Measurements from ENCODE around the gene C10orf71. TPM values are rescaled to one million over a fixed set of nuclear protein-coding genes. Genes with fewer than 3 reads are reported as not detected.

C10orf71 gene
- total and polyA plus RNA-seq, 11 donors: 6.6 to 228 (median 112) TPM

GRCh38 chr10:49320191-49320590 lies 21.2 kb downstream of the C10orf71 start:
- Histone ChIP-seq H3K36me3 (peaks cover 0 to 68% (median 6%) of the 10 kb centered on the region in 9 donors), H3K27me3 (no peaks in the 10 kb centered on the region), H3K4me1 (peaks cover 0 to 38% (median 12%) of the 10 kb centered on the region in 12 donors), H3K9me3 (no peaks in the 10 kb centered on the region), H3K4me3 (no peak overlapping the region), H3K27ac (no peak overlapping the region)
- TF ChIP-seq CTCF (IDR thresholded peaks at IDR 0.05): no peak
- WGBS, 4 donors: 89 to 96% (median 96%) methylated on average over 2 of the region's 2 CpGs
- peak in 1 of 5 donors; percentile 14 for DNase-seq
- no peak for ATAC-seq
- intact Hi-C loops (cut with DNase I): no loop called here

GRCh38 chr10:49321021-49321420 lies 22.1 kb downstream of the C10orf71 start:
- DNase-seq (no peak), ATAC-seq (no peak)
- no peak for TF ChIP-seq CTCF (IDR thresholded peaks at IDR 0.05)
- TF ChIP-seq POLR2A (IDR thresholded peaks at IDR 0.05): no peak
- intact Hi-C loops (cut with DNase I): no loop called here
- 61 to 71% (median 68%) methylated on average over 3 of the region's 3 CpGs for WGBS, 4 donors
- Histone ChIP-seq H3K4me3 (no peak overlapping the region), H3K27ac (no peak overlapping the region), H3K27me3 (no peaks in the 10 kb centered on the region), H3K9me3 (no peaks in the 10 kb centered on the region), H3K36me3 (peaks cover 0 to 75% (median 9%) of the 10 kb centered on the region in 9 donors), H3K4me1 (peaks cover 0 to 38% (median 12%) of the 10 kb centered on the region in 12 donors)

DNA sequence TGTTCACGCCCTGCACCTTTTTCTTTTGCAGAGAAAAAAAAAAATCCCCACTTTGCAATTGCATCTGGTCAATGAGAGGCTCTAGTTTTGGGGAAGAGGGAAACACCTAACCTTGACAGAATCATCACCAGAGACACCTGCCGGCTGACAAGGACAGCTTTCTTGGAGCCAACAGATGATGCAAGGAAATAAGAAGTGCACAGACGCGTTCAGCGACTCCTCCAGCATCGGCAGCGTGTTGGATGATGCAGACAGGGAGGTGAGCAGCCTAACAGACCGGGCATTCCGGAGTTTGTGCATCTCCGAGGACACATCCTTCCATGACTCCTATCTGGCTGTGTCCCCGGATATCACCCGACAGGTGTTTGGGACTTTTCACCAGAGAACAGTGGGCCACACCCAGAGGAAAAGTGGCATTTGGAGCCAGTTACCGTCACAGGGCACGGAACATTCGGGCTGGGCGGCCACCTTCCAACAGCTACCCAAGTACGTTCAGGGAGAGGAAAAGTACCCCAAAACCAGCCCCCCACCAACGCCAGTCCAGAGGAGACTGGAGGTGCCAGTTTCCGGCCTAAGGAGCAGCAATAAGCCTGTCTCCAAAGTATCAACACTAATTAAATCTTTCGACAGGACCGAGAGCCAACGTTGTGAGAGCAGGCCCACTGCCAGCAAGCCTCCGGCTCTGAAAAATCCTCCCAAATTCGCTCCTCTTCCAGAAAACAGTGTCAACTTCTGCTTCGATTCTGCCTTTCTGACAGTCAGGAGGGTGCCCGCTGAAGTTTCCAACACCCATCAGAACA lies 23.6 kb downstream of the C10orf71 start:
- Histone ChIP-seq H3K4me3 (no peak overlapping the region), H3K27me3 (no peaks in the 10 kb centered on the region), H3K27ac (peak overlapping the region; percentile 15 to 80 (median 62)), H3K36me3 (peaks cover 0 to 68% (median 9%) of the 10 kb centered on the region in 9 donors), H3K9me3 (no peaks in the 10 kb centered on the region), H3K4me1 (peaks cover 0 to 38% (median 12%) of the 10 kb centered on the region in 12 donors)
- TF ChIP-seq POLR2A (IDR thresholded peaks at IDR 0.05) (no peak), CTCF (IDR thresholded peaks at IDR 0.05) (no peak)
- DNase-seq (no peak), ATAC-seq (peak in 1 of 4 donors; percentile 9)
- intact Hi-C loops (cut with DNase I): no loop called here
- 65 to 74% (median 71%) methylated on average over 26 of the region's 26 CpGs for WGBS, 4 donors

DNA sequence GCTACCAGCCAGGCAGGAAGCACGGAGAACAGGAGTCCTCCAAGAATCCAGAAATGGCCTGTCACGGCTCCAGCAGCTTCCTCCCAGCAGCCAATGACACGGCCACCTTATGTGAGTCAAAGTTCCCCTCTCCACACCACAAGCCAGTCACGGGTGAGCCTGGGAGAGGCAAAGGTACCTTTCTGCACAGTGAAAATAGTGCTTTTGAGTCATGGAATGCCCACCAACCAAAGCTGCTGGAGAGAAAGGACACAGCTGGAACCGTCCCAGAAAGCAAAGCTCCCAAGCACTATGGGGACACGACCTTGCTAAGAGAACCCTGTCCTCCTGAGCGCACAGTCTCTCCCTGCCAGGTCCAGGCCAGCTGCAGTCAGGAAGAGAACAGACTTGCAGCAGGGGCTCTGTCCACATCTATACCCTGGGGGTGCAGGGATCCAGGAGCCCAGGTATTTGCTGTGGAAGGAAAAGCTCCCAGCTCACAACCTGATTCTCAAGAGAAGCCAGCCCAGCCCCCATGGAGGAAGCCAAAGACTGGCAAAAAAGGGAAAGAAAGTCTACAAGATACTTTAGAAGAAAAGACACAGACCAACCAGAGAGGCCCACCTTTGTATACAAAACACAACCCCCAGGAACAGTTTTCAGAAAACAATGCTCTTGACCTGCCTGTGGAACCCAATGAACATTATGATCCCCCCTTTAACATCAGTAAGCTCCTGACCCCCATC lies 24.4 kb downstream of the C10orf71 start:
- no peak overlapping the region for H3K4me3 ChIP-seq
- TF ChIP-seq CTCF (IDR thresholded peaks at IDR 0.05): no peak
- TF ChIP-seq POLR2A (IDR thresholded peaks at IDR 0.05): no peak
- peaks cover 0 to 63% (median 9%) of the 10 kb centered on the region in 9 donors for H3K36me3 ChIP-seq
- ATAC-seq: peak; percentile 78 to 89 (median 85)
- 23 to 38% (median 30%) methylated on average over 7 of the region's 7 CpGs for WGBS, 4 donors
- peak overlapping the region in 11 of 12 donors; percentile 15 to 80 (median 64) for H3K27ac ChIP-seq
- H3K4me1 ChIP-seq: peaks cover 0 to 38% (median 12%) of the 10 kb centered on the region in 12 donors
- peak in 4 of 5 donors; percentile 37 to 71 (median 55) for DNase-seq
- H3K9me3 ChIP-seq: no peaks in the 10 kb centered on the region
- intact Hi-C loops (cut with DNase I): no loop called here
- H3K27me3 ChIP-seq: no peaks in the 10 kb centered on the region

Measured in heart left ventricle (tissue), 16 donors.